Measurements from ENCODE around the gene TNFRSF17. TPM values are rescaled to one million over a fixed set of nuclear protein-coding genes. Genes with fewer than 3 reads are reported as not detected.

TNFRSF17 gene
- total RNA-seq, 1 donor from 2014 or later, result not detected

- no peak for DNase-seq
These were observed 41.6 kb downstream of the TNFRSF17 start for GRCh38 chr16:12006637-12007036.

- no peak for DNase-seq
These were observed 44.5 kb downstream of the TNFRSF17 start for GRCh38 chr16:12009462-12009861.

DNA sequence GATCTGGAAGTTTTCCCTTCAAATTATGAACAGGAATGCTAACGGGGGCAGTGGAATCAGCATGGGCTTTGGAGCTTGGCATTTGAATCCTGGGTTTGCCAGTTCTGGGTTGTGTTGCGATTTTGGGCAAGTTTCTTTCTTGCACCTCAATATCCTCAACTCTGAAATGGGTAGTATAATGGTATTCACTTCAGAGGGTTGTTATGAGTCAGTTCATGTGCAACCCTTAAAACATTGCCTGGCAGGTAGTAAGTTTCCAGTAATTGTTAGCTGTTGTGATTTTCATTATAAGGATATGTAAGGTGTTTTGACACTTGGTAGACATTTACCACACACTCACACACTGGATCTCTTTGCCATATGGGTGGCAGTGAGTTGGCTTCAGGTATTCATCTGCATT, 44.9 kb downstream of the TNFRSF17 start:
- DNase-seq, result no peak

DNA sequence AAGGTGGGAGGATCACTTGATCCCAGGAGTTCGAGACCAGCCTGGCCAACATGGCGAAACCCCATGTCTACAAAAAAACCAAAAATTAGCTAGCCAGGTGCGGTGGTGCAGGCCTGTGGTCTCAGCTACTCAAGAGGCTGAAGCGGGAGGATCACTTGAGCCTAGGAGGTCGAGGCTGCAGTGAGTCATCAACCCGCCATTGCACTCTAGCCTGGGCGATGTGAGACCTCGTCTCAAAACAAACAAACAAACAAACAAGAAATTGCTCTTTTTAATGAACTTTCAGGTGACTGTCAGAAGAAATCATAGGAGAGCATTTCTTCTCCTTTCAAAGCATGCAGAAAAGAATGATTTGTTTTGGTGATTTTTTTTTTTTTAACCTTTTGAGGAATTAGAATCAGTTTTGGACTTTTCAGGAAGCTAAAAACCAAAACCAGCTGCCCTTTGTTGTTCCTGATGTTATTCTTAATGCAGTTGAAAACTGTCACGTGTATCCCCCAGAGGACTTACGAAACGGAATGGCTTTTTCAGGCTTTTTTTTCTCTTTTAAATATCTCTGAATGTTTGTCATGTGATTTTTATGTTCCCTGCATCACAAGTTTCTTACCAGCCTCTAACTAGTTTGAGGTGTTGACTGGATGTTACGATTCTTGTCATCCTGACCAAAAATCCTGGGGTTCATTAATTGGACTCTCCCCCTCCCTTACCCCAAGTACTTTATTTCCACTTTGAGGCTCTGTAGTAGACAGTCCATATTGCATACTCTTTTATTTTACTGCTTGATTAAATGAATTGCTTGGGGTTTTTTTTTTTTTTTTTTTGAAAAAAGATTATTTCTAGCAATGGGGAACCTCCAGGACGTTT, 45.6 kb downstream of the TNFRSF17 start:
- DNase-seq, result no peak

DNA sequence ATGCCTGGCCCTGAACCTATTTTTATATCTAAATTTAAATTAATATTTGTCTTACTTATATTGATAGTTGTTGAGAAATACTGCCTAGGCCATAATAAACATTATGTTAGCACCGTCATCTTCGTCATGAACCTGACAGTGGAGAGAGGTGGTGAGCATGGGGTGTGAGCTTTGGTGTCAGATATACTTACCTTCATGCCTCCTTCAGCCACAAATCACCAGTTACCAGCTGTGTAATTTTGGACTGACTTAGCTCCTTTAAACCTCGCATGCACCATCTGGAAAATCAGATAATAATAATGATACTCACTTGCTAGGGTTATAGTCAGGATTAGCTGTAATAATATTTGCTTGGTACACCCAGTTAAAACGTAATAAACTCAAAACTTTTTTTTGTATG, 46.6 kb downstream of the TNFRSF17 start:
- DNase-seq, result no peak

DNA sequence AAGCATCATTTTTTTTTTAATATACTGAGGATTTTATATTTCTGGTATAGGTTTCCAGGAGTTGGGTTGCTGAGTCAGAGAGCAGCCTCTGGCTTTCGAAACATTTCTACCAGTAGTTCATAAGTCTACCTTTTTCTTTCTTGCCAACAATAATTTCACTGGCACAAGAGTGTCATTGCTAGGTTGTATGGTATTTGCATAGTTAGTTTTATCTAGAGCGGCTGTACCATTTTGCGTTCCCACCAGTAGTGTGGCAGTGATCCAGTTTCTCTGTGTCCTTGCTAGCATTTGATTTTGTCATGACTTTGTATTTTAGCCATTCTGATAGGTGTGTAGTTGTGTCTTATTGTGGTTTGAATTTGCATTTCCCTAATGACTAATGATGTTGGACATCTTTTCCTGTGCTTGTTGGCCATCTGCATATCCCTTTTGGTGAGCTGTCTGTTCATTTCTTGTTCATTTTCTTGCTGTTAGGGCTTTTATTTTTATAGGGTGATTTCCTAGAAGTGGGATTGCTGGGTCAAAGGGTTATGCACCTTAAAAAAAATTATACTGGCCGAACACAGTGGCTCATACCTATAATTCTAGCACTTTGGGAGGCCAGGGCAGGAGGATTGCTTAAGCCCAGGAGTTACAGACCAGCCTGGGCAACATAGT, 51.4 kb downstream of the TNFRSF17 start:
- no peak for DNase-seq

DNA sequence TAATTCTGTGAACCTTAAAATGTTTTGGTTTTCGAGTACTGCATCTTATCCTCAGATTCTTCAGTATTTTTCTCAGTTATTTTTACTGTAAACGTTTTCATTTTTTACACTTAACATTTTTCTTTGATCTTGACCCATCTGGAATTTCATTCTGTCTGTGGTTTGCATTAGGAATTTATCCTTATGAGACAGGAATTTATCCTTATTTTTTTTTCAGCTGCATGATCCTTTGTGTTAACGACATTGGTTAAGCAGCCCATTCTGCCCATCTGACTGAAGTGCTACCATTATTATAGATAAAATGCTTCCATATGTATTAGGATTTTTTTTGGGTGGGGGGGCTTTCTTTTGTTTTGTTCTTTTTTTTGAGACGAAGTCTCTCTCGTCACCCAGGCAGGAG, 52.5 kb downstream of the TNFRSF17 start:
- DNase-seq, result no peak

Small RNA genes within 50 kb of the gene (small RNA-seq; reads per million reads assigned to genes)
- not detected for gene AC007216.5
- gene UBL5P4, result not detected

Other genes with a start within 250 kb of the TNFRSF17 start
- 12.3 TPM for gene TXNDC11, start 222.4 kb upstream of the TNFRSF17 start, total RNA-seq
- gene ZC3H7A, start 168.0 kb upstream of the TNFRSF17 start, total RNA-seq, result 36.0 TPM
- 100 TPM for gene RSL1D1, start 113.7 kb upstream of the TNFRSF17 start, total RNA-seq
- gene GSPT1, start 49.3 kb upstream of the TNFRSF17 start, total RNA-seq, result 75.2 TPM
- 0.78 TPM for gene NPIPB2, start 23.2 kb upstream of the TNFRSF17 start, total RNA-seq
- gene SNX29, start 11.5 kb downstream of the TNFRSF17 start, total RNA-seq, result 13.6 TPM